KMS-11 (cell line): ENCODE data around the gene NELFA.

Experiments used
- H2AFZ ChIP-seq: fragments of 200-600 bp; sonication (generic); 2 replicates; pipeline ENCODE4 v1.6.1; 2016; ENCODE audit warnings: antibody characterized with exemption, mixed run types, low read depth
- H3K27ac ChIP-seq: fragments of 200-600 bp; sonication (generic); 2 replicates; pipeline ENCODE4 v1.6.1; 2016; ENCODE audit warnings: mild to moderate bottlenecking, mixed run types
- H3K27me3 ChIP-seq: fragments of 200-600 bp; sonication (generic); 2 replicates; pipeline ENCODE4 v1.6.1; 2017; ENCODE audit warnings: mild to moderate bottlenecking, low read depth, mixed run types, moderate library complexity; ENCODE audit not compliant: insufficient read depth
- H3K36me3 ChIP-seq: fragments of 200-600 bp; sonication (generic); 2 replicates; pipeline ENCODE4 v1.6.1; 2017; ENCODE audit warnings: mild to moderate bottlenecking, mixed run types; ENCODE audit not compliant: insufficient read depth
- H3K4me1 ChIP-seq: fragments of 200-600 bp; sonication (generic); 2 replicates; pipeline ENCODE4 v1.6.1; 2016; ENCODE audit warnings: mild to moderate bottlenecking, low read depth, mixed run types; ENCODE audit not compliant: poor library complexity, severe bottlenecking
- H3K4me2 ChIP-seq: fragments of 200-600 bp; sonication (generic); 2 replicates; pipeline ENCODE4 v1.7.0; 2016; ENCODE audit warnings: mild to moderate bottlenecking, mixed run types
- H3K4me3 ChIP-seq: fragments of 200-600 bp; sonication (generic); IDR thresholded peaks from 2 replicates; pipeline ENCODE4 v1.6.1; 2017; ENCODE audit warnings: low read depth, low read length, mixed read lengths; ENCODE audit not compliant: insufficient read depth
- H3K79me2 ChIP-seq: fragments of 200-600 bp; sonication (generic); 2 replicates; pipeline ENCODE4 v1.6.1; 2016; ENCODE audit warnings: low read depth, mixed run types; ENCODE audit not compliant: insufficient read depth
- H3K9ac ChIP-seq: fragments of 200-600 bp; sonication (generic); 2 replicates; pipeline ENCODE4 v1.6.1; 2016; ENCODE audit warnings: mild to moderate bottlenecking, mixed run types
- H4K20me1 ChIP-seq: fragments of 200-600 bp; sonication (generic); 2 replicates; pipeline ENCODE4 v1.6.1; 2016; ENCODE audit warnings: mild to moderate bottlenecking, mixed run types; ENCODE audit not compliant: insufficient read depth
- TF ChIP-seq, protein P1 (sequence below): fragments of 200-600 bp; sonication (generic); conservative IDR thresholded peaks from 2 replicates; pipeline ENCODE4 v1.6.1; 2017; ENCODE audit warnings: low read depth, mild to moderate bottlenecking, antibody characterized with exemption, low read length, moderate library complexity, mixed read lengths

Gene NELFA

DNA sequence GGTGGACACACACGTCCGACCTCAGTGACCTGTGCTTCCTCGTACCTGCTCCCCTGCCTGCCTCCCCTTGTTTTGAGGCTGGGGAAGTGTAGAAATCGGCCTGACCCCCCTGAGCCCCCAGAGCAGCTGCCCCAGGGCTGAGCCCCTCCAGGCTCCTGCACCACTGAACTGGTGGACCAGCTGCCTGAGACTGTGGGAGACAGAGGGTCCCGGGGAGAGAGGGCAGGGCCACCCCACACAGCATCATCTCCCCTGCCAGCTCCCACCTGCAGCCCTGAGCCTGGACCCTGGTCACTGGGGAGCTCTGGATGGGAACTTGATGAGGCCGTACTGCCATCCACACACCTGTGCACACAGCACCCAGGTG is 35.3 kb upstream of the NELFA start:
- no peaks in the 10 kb centered on the region for H3K79me2 ChIP-seq
- no peak overlapping the region for H2AFZ ChIP-seq
- H3K4me3 ChIP-seq = no peak overlapping the region
- no peak overlapping the region for H3K9ac ChIP-seq
- no peaks in the 10 kb centered on the region for H4K20me1 ChIP-seq
- no peaks in the 10 kb centered on the region for H3K4me1 ChIP-seq
- H3K27ac ChIP-seq = no peak overlapping the region
- no peaks in the 10 kb centered on the region for H3K36me3 ChIP-seq
- H3K27me3 ChIP-seq = no peaks in the 10 kb centered on the region
- TF ChIP-seq, protein P1, sequence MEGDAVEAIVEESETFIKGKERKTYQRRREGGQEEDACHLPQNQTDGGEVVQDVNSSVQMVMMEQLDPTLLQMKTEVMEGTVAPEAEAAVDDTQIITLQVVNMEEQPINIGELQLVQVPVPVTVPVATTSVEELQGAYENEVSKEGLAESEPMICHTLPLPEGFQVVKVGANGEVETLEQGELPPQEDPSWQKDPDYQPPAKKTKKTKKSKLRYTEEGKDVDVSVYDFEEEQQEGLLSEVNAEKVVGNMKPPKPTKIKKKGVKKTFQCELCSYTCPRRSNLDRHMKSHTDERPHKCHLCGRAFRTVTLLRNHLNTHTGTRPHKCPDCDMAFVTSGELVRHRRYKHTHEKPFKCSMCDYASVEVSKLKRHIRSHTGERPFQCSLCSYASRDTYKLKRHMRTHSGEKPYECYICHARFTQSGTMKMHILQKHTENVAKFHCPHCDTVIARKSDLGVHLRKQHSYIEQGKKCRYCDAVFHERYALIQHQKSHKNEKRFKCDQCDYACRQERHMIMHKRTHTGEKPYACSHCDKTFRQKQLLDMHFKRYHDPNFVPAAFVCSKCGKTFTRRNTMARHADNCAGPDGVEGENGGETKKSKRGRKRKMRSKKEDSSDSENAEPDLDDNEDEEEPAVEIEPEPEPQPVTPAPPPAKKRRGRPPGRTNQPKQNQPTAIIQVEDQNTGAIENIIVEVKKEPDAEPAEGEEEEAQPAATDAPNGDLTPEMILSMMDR = no peak
- no peak overlapping the region for H3K4me2 ChIP-seq

DNA sequence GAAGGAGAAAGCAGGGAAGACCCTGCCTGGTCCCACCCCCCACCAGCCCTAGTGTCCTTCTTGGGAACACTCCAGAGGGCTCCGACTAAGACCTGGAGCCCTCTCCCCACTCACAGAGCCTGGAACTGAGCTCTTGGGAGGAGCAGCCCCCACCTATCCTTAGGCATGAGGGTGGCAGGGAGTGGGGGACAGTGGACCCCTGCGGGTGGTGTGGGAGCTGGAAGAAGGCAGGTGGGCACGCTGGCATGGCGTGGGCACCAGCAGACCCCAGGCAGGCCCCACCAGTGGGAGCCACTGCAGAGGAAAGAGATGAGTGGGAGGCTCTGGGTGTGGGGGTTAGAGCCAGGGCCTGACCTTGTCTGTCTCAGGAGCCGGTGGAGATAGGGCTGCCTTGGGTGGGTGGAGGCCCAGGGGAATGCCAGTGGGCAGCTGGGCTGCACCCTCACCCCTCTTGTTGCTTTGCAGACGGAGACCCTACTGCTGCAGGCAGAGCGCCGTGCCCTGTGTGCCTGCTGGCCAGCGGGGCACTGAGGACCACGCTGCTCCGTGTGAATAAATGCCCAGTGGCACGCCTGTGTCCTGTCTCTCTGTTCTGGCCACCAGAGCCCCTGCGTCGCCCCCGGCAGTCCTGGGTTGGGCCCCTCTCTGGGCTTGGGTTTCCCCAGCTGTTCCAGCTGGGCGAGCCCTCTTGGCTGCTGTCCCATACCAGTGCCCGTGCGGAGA is 34.8 kb upstream of the NELFA start:
- Histone ChIP-seq H3K27me3 (no peaks in the 10 kb centered on the region), H3K36me3 (no peaks in the 10 kb centered on the region), H3K4me1 (no peaks in the 10 kb centered on the region), H4K20me1 (no peaks in the 10 kb centered on the region), H2AFZ (no peak overlapping the region), H3K79me2 (no peaks in the 10 kb centered on the region), H3K4me3 (no peak overlapping the region), H3K9ac (no peak overlapping the region), H3K27ac (no peak overlapping the region), H3K4me2 (no peak overlapping the region)
- TF ChIP-seq, protein P1 = no peak

DNA sequence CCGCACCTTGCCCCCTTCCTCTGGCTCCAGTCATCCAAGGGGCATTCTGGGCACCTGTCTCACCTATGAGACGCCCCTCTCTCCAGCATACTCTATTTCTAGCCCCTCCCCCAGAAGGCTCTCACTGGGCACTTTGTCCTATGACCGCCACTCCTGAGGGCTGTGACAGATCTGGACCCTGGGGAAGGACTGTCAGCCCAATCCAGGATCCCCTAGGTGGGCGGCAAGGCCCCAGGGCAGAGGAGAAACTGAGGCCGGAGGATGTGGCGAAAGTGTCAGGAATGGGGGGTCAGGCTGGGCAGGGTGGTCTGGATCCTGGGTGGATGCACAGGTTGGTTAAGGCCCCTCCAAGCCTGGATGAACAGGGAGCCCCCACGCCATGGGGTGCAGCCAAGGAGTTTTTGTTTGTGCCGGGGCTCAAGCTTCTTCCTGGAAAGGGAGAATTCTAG is 34.2 kb upstream of the NELFA start:
- no peaks in the 10 kb centered on the region for H3K4me1 ChIP-seq
- no peak overlapping the region for H3K9ac ChIP-seq
- H3K79me2 ChIP-seq = no peaks in the 10 kb centered on the region
- H2AFZ ChIP-seq = no peak overlapping the region
- TF ChIP-seq, protein P1 = no peak
- no peaks in the 10 kb centered on the region for H4K20me1 ChIP-seq
- no peak overlapping the region for H3K4me3 ChIP-seq
- H3K27ac ChIP-seq = no peak overlapping the region
- H3K36me3 ChIP-seq = no peaks in the 10 kb centered on the region
- no peaks in the 10 kb centered on the region for H3K27me3 ChIP-seq
- H3K4me2 ChIP-seq = no peak overlapping the region

DNA sequence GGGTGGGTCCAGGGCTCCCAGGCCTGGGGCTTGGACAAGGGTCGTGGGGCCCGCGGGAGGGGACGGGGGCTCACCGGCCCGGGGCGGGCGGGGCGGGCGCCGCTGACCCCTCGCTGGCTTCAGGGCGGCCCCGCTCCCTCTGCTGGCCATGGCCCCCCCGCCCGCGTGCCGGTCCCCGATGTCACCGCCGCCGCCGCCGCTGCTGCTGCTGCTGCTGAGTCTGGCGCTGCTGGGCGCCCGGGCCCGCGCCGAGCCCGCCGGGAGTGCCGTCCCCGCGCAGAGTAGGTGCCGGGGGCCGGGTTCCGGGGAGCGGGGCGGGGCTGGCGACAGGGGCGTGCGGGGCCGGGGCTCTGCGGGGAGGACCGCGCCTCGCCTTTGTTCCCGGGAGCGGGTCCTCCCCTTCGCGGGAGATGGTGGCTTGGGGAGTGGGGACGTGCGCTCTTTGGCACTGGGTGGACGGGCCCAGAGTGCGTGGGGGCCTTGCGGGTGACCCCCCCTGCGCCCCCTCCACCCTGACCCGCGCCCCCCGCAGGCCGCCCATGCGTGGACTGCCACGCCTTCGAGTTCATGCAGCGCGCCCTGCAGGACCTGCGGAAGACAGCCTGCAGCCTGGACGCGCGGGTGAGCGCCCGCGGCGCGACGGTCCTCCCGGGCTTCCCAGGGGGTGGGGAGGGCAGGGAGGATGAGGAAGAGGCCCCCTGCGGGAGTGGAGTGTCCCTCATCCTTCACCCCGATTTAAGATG is 33.6 kb upstream of the NELFA start:
- no peak overlapping the region for H3K9ac ChIP-seq
- TF ChIP-seq, protein P1 = no peak
- H3K4me3 ChIP-seq = no peak overlapping the region
- no peak overlapping the region for H3K4me2 ChIP-seq
- H3K27me3 ChIP-seq = no peaks in the 10 kb centered on the region
- no peaks in the 10 kb centered on the region for H4K20me1 ChIP-seq
- H3K36me3 ChIP-seq = no peaks in the 10 kb centered on the region
- H2AFZ ChIP-seq = no peak overlapping the region
- H3K27ac ChIP-seq = no peak overlapping the region
- H3K4me1 ChIP-seq = no peaks in the 10 kb centered on the region
- no peaks in the 10 kb centered on the region for H3K79me2 ChIP-seq
